ENCODE data around the gene NR4A3.

NR4A3 gene

GRCh38 chr9:99867536-99867935, 45.9 kb downstream of the NR4A3 start:
- H3K36me3 Mint-ChIP-seq (ENCODE audit: low read depth): peaks cover 40% of the 10 kb centered on the region
- peaks cover 16% of the 10 kb centered on the region for H3K4me1 Mint-ChIP-seq (ENCODE audit: low read depth)
- H3K27me3 Mint-ChIP-seq: no peaks in the 10 kb centered on the region
- no peak overlapping the region for H3K27ac Mint-ChIP-seq
- no peaks in the 10 kb centered on the region for H3K9me3 Mint-ChIP-seq
- H3K4me3 Mint-ChIP-seq: no peak overlapping the region

GRCh38 chr9:99867968-99868367, 46.3 kb downstream of the NR4A3 start:
- H3K4me3 Mint-ChIP-seq: no peak overlapping the region
- no peaks in the 10 kb centered on the region for H3K9me3 Mint-ChIP-seq
- H3K27ac Mint-ChIP-seq: no peak overlapping the region
- H3K4me1 Mint-ChIP-seq (ENCODE audit: low read depth): peaks cover 20% of the 10 kb centered on the region
- peaks cover 35% of the 10 kb centered on the region for H3K36me3 Mint-ChIP-seq (ENCODE audit: low read depth)
- no peaks in the 10 kb centered on the region for H3K27me3 Mint-ChIP-seq

GRCh38 chr9:99868845-99869244, 47.2 kb downstream of the NR4A3 start:
- Mint-ChIP-seq H3K27ac (no peak overlapping the region), H3K9me3 (no peaks in the 10 kb centered on the region), H3K4me1 (ENCODE audit: low read depth) (peaks cover 28% of the 10 kb centered on the region)

GRCh38 chr9:99870126-99870525, 48.4 kb downstream of the NR4A3 start:
- H3K27me3 Mint-ChIP-seq: no peaks in the 10 kb centered on the region
- H3K9me3 Mint-ChIP-seq: no peaks in the 10 kb centered on the region
- H3K4me3 Mint-ChIP-seq: no peak overlapping the region
- H3K36me3 Mint-ChIP-seq (ENCODE audit: low read depth): peaks cover 18% of the 10 kb centered on the region
- H3K4me1 Mint-ChIP-seq (ENCODE audit: low read depth): peaks cover 33% of the 10 kb centered on the region
- H3K27ac Mint-ChIP-seq: no peak overlapping the region

More at GRCh38 chr9:99868845-99869244, 47.2 kb downstream of the NR4A3 start:
- Mint-ChIP-seq H3K36me3 (ENCODE audit: low read depth) (peaks cover 27% of the 10 kb centered on the region), H3K4me3 (no peak overlapping the region), H3K27me3 (no peaks in the 10 kb centered on the region)

- Mint-ChIP-seq H3K4me1 (ENCODE audit: low read depth) (peaks cover 23% of the 10 kb centered on the region), H3K27ac (peak overlapping the region; percentile 78), H3K9me3 (no peaks in the 10 kb centered on the region), H3K27me3 (peaks cover 4% of the 10 kb centered on the region), H3K4me3 (peak overlapping the region; percentile 31), H3K36me3 (ENCODE audit: low read depth) (no peaks in the 10 kb centered on the region)
Observed at GRCh38 chr9:99873531-99873930, 51.8 kb downstream of the NR4A3 start.

GRCh38 chr9:99873943-99874584, 52.4 kb downstream of the NR4A3 start:
- peaks cover 4% of the 10 kb centered on the region for H3K27me3 Mint-ChIP-seq
- H3K9me3 Mint-ChIP-seq: no peaks in the 10 kb centered on the region
- H3K4me1 Mint-ChIP-seq (ENCODE audit: low read depth): peaks cover 18% of the 10 kb centered on the region
- no peaks in the 10 kb centered on the region for H3K36me3 Mint-ChIP-seq (ENCODE audit: low read depth)
- peak overlapping the region; percentile 31 for H3K4me3 Mint-ChIP-seq
- H3K27ac Mint-ChIP-seq: peak overlapping the region; percentile 78

- Mint-ChIP-seq H3K36me3 (ENCODE audit: low read depth) (no peaks in the 10 kb centered on the region), H3K27ac (no peak overlapping the region), H3K9me3 (no peaks in the 10 kb centered on the region)
Observed at GRCh38 chr9:99876190-99876589, 54.5 kb downstream of the NR4A3 start.

GRCh38 chr9:99878651-99879050, 57.0 kb downstream of the NR4A3 start:
- Mint-ChIP-seq H3K36me3 (ENCODE audit: low read depth) (no peaks in the 10 kb centered on the region), H3K27ac (no peak overlapping the region), H3K27me3 (peaks cover 4% of the 10 kb centered on the region)

More at GRCh38 chr9:99876190-99876589, 54.5 kb downstream of the NR4A3 start:
- Mint-ChIP-seq H3K4me3 (no peak overlapping the region), H3K4me1 (ENCODE audit: low read depth) (peaks cover 19% of the 10 kb centered on the region), H3K27me3 (peaks cover 4% of the 10 kb centered on the region)

GRCh38 chr9:99881769-99882168, 60.1 kb downstream of the NR4A3 start:
- H3K36me3 Mint-ChIP-seq (ENCODE audit: low read depth): no peaks in the 10 kb centered on the region
- no peaks in the 10 kb centered on the region for H3K27me3 Mint-ChIP-seq
- peaks cover 14% of the 10 kb centered on the region for H3K4me1 Mint-ChIP-seq (ENCODE audit: low read depth)
- no peaks in the 10 kb centered on the region for H3K9me3 Mint-ChIP-seq
- no peak overlapping the region for H3K27ac Mint-ChIP-seq
- H3K4me3 Mint-ChIP-seq: no peak overlapping the region

More at GRCh38 chr9:99878651-99879050, 57.0 kb downstream of the NR4A3 start:
- Mint-ChIP-seq H3K4me1 (ENCODE audit: low read depth) (peaks cover 21% of the 10 kb centered on the region), H3K4me3 (no peak overlapping the region), H3K9me3 (no peaks in the 10 kb centered on the region)

GRCh38 chr9:99885747-99886146, 64.1 kb downstream of the NR4A3 start:
- Mint-ChIP-seq H3K9me3 (no peaks in the 10 kb centered on the region), H3K4me1 (ENCODE audit: low read depth) (peaks cover 14% of the 10 kb centered on the region), H3K27me3 (no peaks in the 10 kb centered on the region), H3K36me3 (ENCODE audit: low read depth) (no peaks in the 10 kb centered on the region), H3K27ac (no peak overlapping the region), H3K4me3 (no peak overlapping the region)

GRCh38 chr9:99889120-99889519, 67.4 kb downstream of the NR4A3 start:
- no peak overlapping the region for H3K27ac Mint-ChIP-seq
- H3K4me1 Mint-ChIP-seq (ENCODE audit: low read depth): no peaks in the 10 kb centered on the region
- no peak overlapping the region for H3K4me3 Mint-ChIP-seq
- no peaks in the 10 kb centered on the region for H3K9me3 Mint-ChIP-seq
- H3K27me3 Mint-ChIP-seq: peaks cover 7% of the 10 kb centered on the region
- no peaks in the 10 kb centered on the region for H3K36me3 Mint-ChIP-seq (ENCODE audit: low read depth)

GRCh38 chr9:99894826-99895225, 73.1 kb downstream of the NR4A3 start:
- H3K27me3 Mint-ChIP-seq: peaks cover 20% of the 10 kb centered on the region
- no peaks in the 10 kb centered on the region for H3K9me3 Mint-ChIP-seq
- H3K4me3 Mint-ChIP-seq: no peak overlapping the region
- H3K36me3 Mint-ChIP-seq (ENCODE audit: low read depth): no peaks in the 10 kb centered on the region
- no peaks in the 10 kb centered on the region for H3K4me1 Mint-ChIP-seq (ENCODE audit: low read depth)
- H3K27ac Mint-ChIP-seq: no peak overlapping the region

GRCh38 chr9:99895510-99895909, 73.8 kb downstream of the NR4A3 start:
- no peak overlapping the region for H3K27ac Mint-ChIP-seq
- peaks cover 20% of the 10 kb centered on the region for H3K27me3 Mint-ChIP-seq
- no peaks in the 10 kb centered on the region for H3K9me3 Mint-ChIP-seq
- H3K36me3 Mint-ChIP-seq (ENCODE audit: low read depth): no peaks in the 10 kb centered on the region
- H3K4me3 Mint-ChIP-seq: no peak overlapping the region
- no peaks in the 10 kb centered on the region for H3K4me1 Mint-ChIP-seq (ENCODE audit: low read depth)

GRCh38 chr9:99896119-99896518, 74.4 kb downstream of the NR4A3 start:
- Mint-ChIP-seq H3K4me3 (no peak overlapping the region), H3K27ac (no peak overlapping the region), H3K9me3 (no peaks in the 10 kb centered on the region), H3K27me3 (peaks cover 20% of the 10 kb centered on the region), H3K4me1 (ENCODE audit: low read depth) (no peaks in the 10 kb centered on the region), H3K36me3 (ENCODE audit: low read depth) (no peaks in the 10 kb centered on the region)

GRCh38 chr9:99903393-99903792, 81.7 kb downstream of the NR4A3 start:
- H3K27me3 Mint-ChIP-seq: peaks cover 2% of the 10 kb centered on the region

GRCh38 chr9:99905833-99906402, 84.2 kb downstream of the NR4A3 start:
- peak overlapping the region; percentile 96 for H3K4me3 Mint-ChIP-seq
- peak overlapping the region; percentile 89 for H3K27ac Mint-ChIP-seq
- H3K27me3 Mint-ChIP-seq: peaks cover 2% of the 10 kb centered on the region
- no peaks in the 10 kb centered on the region for H3K9me3 Mint-ChIP-seq
- H3K36me3 Mint-ChIP-seq (ENCODE audit: low read depth): peaks cover 4% of the 10 kb centered on the region
- H3K4me1 Mint-ChIP-seq (ENCODE audit: low read depth): peaks cover 32% of the 10 kb centered on the region

More at GRCh38 chr9:99903393-99903792, 81.7 kb downstream of the NR4A3 start:
- H3K27ac Mint-ChIP-seq: no peak overlapping the region
- H3K36me3 Mint-ChIP-seq (ENCODE audit: low read depth): no peaks in the 10 kb centered on the region
- no peak overlapping the region for H3K4me3 Mint-ChIP-seq
- H3K4me1 Mint-ChIP-seq (ENCODE audit: low read depth): peaks cover 20% of the 10 kb centered on the region
- no peaks in the 10 kb centered on the region for H3K9me3 Mint-ChIP-seq
